H9 (cell line): ENCODE measurements around the gene TMEM161B. TPM values are rescaled to one million over a fixed set of nuclear protein-coding genes. Genes with fewer than 3 reads are reported as not detected.

Source experiments
- DNase-seq: peaks from one replicate; pipeline ENCODE4 v3.0.0-alpha.2; 2017
- H2AFZ ChIP-seq: one replicate; pipeline ENCODE4 v1.6.1; 2013; ENCODE audit warnings: mild to moderate bottlenecking, low read length, control low read depth, moderate library complexity
- H2AK5ac ChIP-seq: 2 replicates; pipeline ENCODE4 v1.6.1; 2013; ENCODE audit warnings: low read length, control low read depth, mixed read lengths; ENCODE audit not compliant: insufficient read length
- H2BK120ac ChIP-seq: one replicate; pipeline ENCODE4 v1.6.1; 2013; ENCODE audit warnings: low read depth, mild to moderate bottlenecking, low read length, control low read depth, inconsistent platforms; ENCODE audit not compliant: poor library complexity, severe bottlenecking
- H2BK12ac ChIP-seq: 2 replicates; pipeline ENCODE4 v1.6.1; 2013; ENCODE audit warnings: low read length, control low read depth, mixed read lengths, low read depth; ENCODE audit not compliant: insufficient read length
- H2BK15ac ChIP-seq: 2 replicates; pipeline ENCODE4 v1.6.1; 2013; ENCODE audit warnings: low read depth, low read length, control low read depth
- H2BK20ac ChIP-seq: one replicate; pipeline ENCODE4 v1.6.1; 2013; ENCODE audit warnings: low read depth, mild to moderate bottlenecking, low read length, control low read depth, inconsistent platforms; ENCODE audit not compliant: poor library complexity, severe bottlenecking
- H2BK5ac ChIP-seq: 2 replicates; pipeline ENCODE4 v1.6.1; 2013; ENCODE audit warnings: low read length, control low read depth, mixed read lengths; ENCODE audit not compliant: insufficient read length
- H3K14ac ChIP-seq: 2 replicates; pipeline ENCODE4 v1.6.1; 2013; ENCODE audit warnings: low read length, control low read depth; ENCODE audit not compliant: insufficient read depth
- H3K18ac ChIP-seq: 2 replicates; pipeline ENCODE4 v1.6.1; 2013; ENCODE audit warnings: low read depth, mild to moderate bottlenecking, mixed read lengths, low read length, control low read depth; ENCODE audit not compliant: insufficient read length
- H3K23ac ChIP-seq: 2 replicates; pipeline ENCODE4 v1.6.1; 2013; ENCODE audit warnings: low read length, control low read depth, mixed read lengths, low read depth; ENCODE audit not compliant: insufficient read length
- H3K23me2 ChIP-seq: 2 replicates; pipeline ENCODE4 v1.6.1; 2013; ENCODE audit warnings: low read depth, mild to moderate bottlenecking, mixed read lengths, low read length, control low read depth; ENCODE audit not compliant: insufficient read length, poor library complexity, severe bottlenecking
- H3K27ac ChIP-seq: 2 replicates; pipeline ENCODE4 v1.5.1; 2013; ENCODE audit warnings: low read length, control low read depth, mixed read lengths, low read depth; ENCODE audit not compliant: insufficient read length
- H3K27me3 ChIP-seq: 2 replicates; pipeline ENCODE4 v1.6.1; 2013; ENCODE audit warnings: low read length, control low read depth, inconsistent platforms; ENCODE audit not compliant: insufficient read depth
- H3K4ac ChIP-seq: 2 replicates; pipeline ENCODE4 v1.6.1; 2013; ENCODE audit warnings: low read depth, mild to moderate bottlenecking, control low read depth, inconsistent platforms, low read length, moderate library complexity
- H3K4me1 ChIP-seq: 2 replicates; pipeline ENCODE4 v1.6.1; 2013; ENCODE audit warnings: low read length, control low read depth, inconsistent platforms; ENCODE audit not compliant: insufficient read depth
- H3K4me2 ChIP-seq: 2 replicates; pipeline ENCODE4 v1.6.1; 2013; ENCODE audit warnings: low read length, control low read depth, mixed read lengths; ENCODE audit not compliant: insufficient read length, insufficient read depth
- H3K56ac ChIP-seq: 2 replicates; pipeline ENCODE4 v1.6.1; 2013; ENCODE audit warnings: low read depth, mild to moderate bottlenecking, mixed read lengths, low read length, control low read depth; ENCODE audit not compliant: insufficient read length
- H3K79me1 ChIP-seq: 2 replicates; pipeline ENCODE4 v1.6.1; 2013; ENCODE audit warnings: low read depth, mild to moderate bottlenecking, moderate library complexity, low read length, control low read depth, inconsistent platforms; ENCODE audit not compliant: insufficient read depth, poor library complexity, severe bottlenecking
- H3K79me2 ChIP-seq: 2 replicates; pipeline ENCODE4 v1.6.1; 2013; ENCODE audit warnings: low read length, control low read depth, inconsistent platforms; ENCODE audit not compliant: insufficient read depth
- H3K9ac ChIP-seq: 2 replicates; pipeline ENCODE4 v1.6.1; 2013; ENCODE audit warnings: low read length, control low read depth, mixed read lengths; ENCODE audit not compliant: insufficient read length; ENCODE audit errors: extremely low read depth
- H3K9me3 ChIP-seq: one replicate; pipeline ENCODE4 v1.6.1; 2013; ENCODE audit warnings: low read depth, low read length, inconsistent platforms; ENCODE audit not compliant: control insufficient read depth
- H3T11ph ChIP-seq: one replicate; pipeline ENCODE4 v1.6.1; 2013; ENCODE audit warnings: mild to moderate bottlenecking, low read length, control low read depth, inconsistent platforms
- H4K20me1 ChIP-seq: one replicate; pipeline ENCODE4 v1.6.1; 2013; ENCODE audit not compliant: control insufficient read depth, insufficient read length, insufficient read depth
- H4K5ac ChIP-seq: 2 replicates; pipeline ENCODE4 v1.6.1; 2013; ENCODE audit warnings: low read depth, mild to moderate bottlenecking, mixed read lengths, low read length, control low read depth; ENCODE audit not compliant: insufficient read length
- H4K8ac ChIP-seq: replicated peaks from 2 replicates; pipeline ENCODE4 v1.6.1; 2013; ENCODE audit warnings: low read length, control low read depth, mixed read lengths, low read depth; ENCODE audit not compliant: insufficient read length
- H4K91ac ChIP-seq: 2 replicates; pipeline ENCODE4 v1.6.1; 2013; ENCODE audit warnings: low read depth, mild to moderate bottlenecking, moderate library complexity, mixed read lengths, low read length, control low read depth; ENCODE audit not compliant: insufficient read length
- H3K27ac Mint-ChIP-seq, 3 experiments: 2 replicates in 2 of 3; 3 replicates in 1 of 3; pipeline ENCODE4 v1.8.0; 2020 to 2021; ENCODE audit warnings: mixed read lengths in 3 of 3, mild to moderate bottlenecking in 1 of 3, moderate library complexity in 1 of 3
- H3K27me3 Mint-ChIP-seq: 2 replicates; pipeline ENCODE4 v1.8.0; 2021; ENCODE audit warnings: low read depth, mild to moderate bottlenecking, moderate library complexity, mixed read lengths
- H3K36me3 Mint-ChIP-seq, 3 experiments: 2 replicates in 2 of 3; 3 replicates in 1 of 3; pipeline ENCODE4 v1.8.0; 2020 to 2021; ENCODE audit warnings: low read depth in 3 of 3, mixed read lengths in 3 of 3; ENCODE audit not compliant: insufficient read depth in 1 of 3
- H3K4me1 Mint-ChIP-seq, 2 experiments: 2 replicates each; pipeline ENCODE4 v1.8.0; 2020; ENCODE audit warnings: mixed read lengths in 2 of 2
- H3K4me3 Mint-ChIP-seq, 2 experiments: 2 replicates in 1 of 2; 3 replicates in 1 of 2; pipeline ENCODE4 v1.8.0; 2020 to 2021; ENCODE audit warnings: mild to moderate bottlenecking in 2 of 2, mixed read lengths in 2 of 2, moderate library complexity in 1 of 2
- H3K9me3 Mint-ChIP-seq, 2 experiments: 2 replicates in 1 of 2; 3 replicates in 1 of 2; pipeline ENCODE4 v1.8.0; 2020; ENCODE audit warnings: mild to moderate bottlenecking in 2 of 2, mixed read lengths in 2 of 2, moderate library complexity in 1 of 2
- WGBS: extraction: QIAGEN DNeasy Blood & Tissue Kit; methylation state at CpG from one replicate; pipeline ENCODE4 v1.1.7; 2013; ENCODE audit warnings: missing lambda C conversion rate, low lambda C conversion rate, mixed read lengths; ENCODE audit not compliant: insufficient read length; ENCODE audit errors: extremely low coverage; 5-methylcytosine and 5-hydroxymethylcytosine counted together
- total RNA-seq: library from RNA; stranded (reverse); gene quantifications from 2 replicates; pipeline ENCODE4 v1.2.1, GENCODE V29; 2021
- TF ChIP-seq, protein P1 (sequence below): fragments of 200-600 bp; sonication (generic); conservative IDR thresholded peaks from 3 replicates; pipeline ENCODE4 v1.8.0; 2021; ENCODE audit warnings: antibody characterized with exemption, mild to moderate bottlenecking

TMEM161B gene
- total RNA-seq, 1 experiment from 2014 or later: 17.9 TPM

DNA sequence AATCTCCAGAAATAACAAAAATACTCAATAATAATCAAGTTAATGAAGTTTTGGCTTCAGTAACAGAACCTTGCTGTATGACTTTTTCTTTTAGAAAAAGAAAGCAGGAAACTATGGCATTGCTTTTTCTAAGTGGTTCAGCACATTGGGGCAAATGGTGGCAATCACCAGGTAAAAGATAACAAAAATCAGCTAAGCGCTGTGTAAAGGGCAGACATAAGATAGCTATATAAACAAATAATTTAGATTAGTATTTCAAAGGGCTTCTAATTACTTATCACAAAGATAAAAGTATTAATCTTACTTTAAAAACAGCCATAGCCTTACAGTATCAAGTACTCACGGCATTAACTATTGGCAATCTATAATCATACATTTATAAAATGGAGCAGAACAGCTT is 10.0 kb downstream of the TMEM161B start:
- Histone ChIP-seq H3K27me3 (no peaks in the 10 kb centered on the region), H4K91ac (no peak overlapping the region), H3K14ac (no peak overlapping the region), H2BK120ac (no peak overlapping the region), H3K79me1 (peaks cover 3% of the 10 kb centered on the region), H2AK5ac (no peak overlapping the region), H3T11ph (no peak overlapping the region), H4K20me1 (no peaks in the 10 kb centered on the region), H3K79me2 (peaks cover 13% of the 10 kb centered on the region; the same call in 1 of the 2 replicates), H3K4me1 (peaks cover 6% of the 10 kb centered on the region; the same call in 1 of the 2 replicates), H2BK20ac (no peak overlapping the region), H3K23ac (no peak overlapping the region), H3K9ac (no peak overlapping the region), H3K4ac (no peak overlapping the region), H3K56ac (no peak overlapping the region), H3K9me3 (no peaks in the 10 kb centered on the region), H3K4me2 (no peak overlapping the region), H3K23me2 (no peaks in the 10 kb centered on the region), H2BK12ac (no peak overlapping the region), H2BK5ac (no peak overlapping the region), H2BK15ac (no peak overlapping the region), H4K5ac (no peak overlapping the region), H3K18ac (no peak overlapping the region), H3K27ac (no peak overlapping the region), H2AFZ (no peak overlapping the region), H4K8ac (no peak overlapping the region)
- WGBS: no CpG with 5 or more reads among the region's 2 CpGs
- Mint-ChIP-seq H3K27me3 (no peaks in the 10 kb centered on the region), H3K4me1 (peaks cover 53 to 62% of the 10 kb centered on the region in 2 experiments), H3K4me3 (no peak overlapping the region), H3K9me3 (no peaks in the 10 kb centered on the region), H3K27ac (peak overlapping the region in 2 of 3 experiments; percentile 54 to 57; a peak in 2 of 7 replicates), H3K36me3 (peaks cover 6 to 11% (median 7%) of the 10 kb centered on the region in 3 experiments; a peak in 6 of 7 replicates)
- TF ChIP-seq, protein P1, sequence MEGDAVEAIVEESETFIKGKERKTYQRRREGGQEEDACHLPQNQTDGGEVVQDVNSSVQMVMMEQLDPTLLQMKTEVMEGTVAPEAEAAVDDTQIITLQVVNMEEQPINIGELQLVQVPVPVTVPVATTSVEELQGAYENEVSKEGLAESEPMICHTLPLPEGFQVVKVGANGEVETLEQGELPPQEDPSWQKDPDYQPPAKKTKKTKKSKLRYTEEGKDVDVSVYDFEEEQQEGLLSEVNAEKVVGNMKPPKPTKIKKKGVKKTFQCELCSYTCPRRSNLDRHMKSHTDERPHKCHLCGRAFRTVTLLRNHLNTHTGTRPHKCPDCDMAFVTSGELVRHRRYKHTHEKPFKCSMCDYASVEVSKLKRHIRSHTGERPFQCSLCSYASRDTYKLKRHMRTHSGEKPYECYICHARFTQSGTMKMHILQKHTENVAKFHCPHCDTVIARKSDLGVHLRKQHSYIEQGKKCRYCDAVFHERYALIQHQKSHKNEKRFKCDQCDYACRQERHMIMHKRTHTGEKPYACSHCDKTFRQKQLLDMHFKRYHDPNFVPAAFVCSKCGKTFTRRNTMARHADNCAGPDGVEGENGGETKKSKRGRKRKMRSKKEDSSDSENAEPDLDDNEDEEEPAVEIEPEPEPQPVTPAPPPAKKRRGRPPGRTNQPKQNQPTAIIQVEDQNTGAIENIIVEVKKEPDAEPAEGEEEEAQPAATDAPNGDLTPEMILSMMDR: no peak
- no peak for DNase-seq
